ENCODE results near the gene STEAP3. TPM values are rescaled to one million over a fixed set of nuclear protein-coding genes. Genes with fewer than 3 reads are reported as not detected.
A peak's percentile ranks its signal among the peaks of the same experiment; 100 is the strongest.

The STEAP3 gene
- 11.8 TPM for total RNA-seq
- long read RNA-seq, transcript STEAP3-202 (5 exons, 1,871 nt), result major isoform, 9 of 21 reads
- long read RNA-seq, partial matches to known transcripts, result 10 of 21 reads
- long read RNA-seq, other reads (novel, unspliced or antisense), result 0 of 21 reads

GRCh38 chr2:119223521-119224390, at the start of gene STEAP3:
TSS of gene STEAP3 (plus strand) at chr2:119223834. CDS start at chr2:119231013, 7,179 bp downstream.
- peak; percentile 87 for DNase-seq
- ATAC-seq, result peak; percentile 95
- intact Hi-C loops (cut with micrococcal nuclease), result no loop called here

- DNase-seq (peak; percentile 54), ATAC-seq (peak; percentile 48)
- intact Hi-C loops (cut with micrococcal nuclease), result no loop called here
These were observed 49.2 kb upstream of the STEAP3 start for GRCh38 chr2:119174216-119174992.

GRCh38 chr2:119174993-119175347, 48.7 kb upstream of the STEAP3 start:
- intact Hi-C loops (cut with micrococcal nuclease), result no loop called here
- ATAC-seq (no peak), DNase-seq (no peak)

- intact Hi-C loops (cut with micrococcal nuclease), result no loop called here
- ATAC-seq, result no peak
- DNase-seq, result no peak
These were observed 48.1 kb upstream of the STEAP3 start for GRCh38 chr2:119175517-119175916.

- ATAC-seq (no peak), DNase-seq (no peak)
- intact Hi-C loops (cut with micrococcal nuclease), result no loop called here
These were observed 46.3 kb upstream of the STEAP3 start for GRCh38 chr2:119177171-119177837.

GRCh38 chr2:119177838-119178190, 45.8 kb upstream of the STEAP3 start:
- no peak for DNase-seq
- intact Hi-C loops (cut with micrococcal nuclease), result no loop called here
- ATAC-seq, result no peak

- ATAC-seq (no peak), DNase-seq (no peak)
- intact Hi-C loops (cut with micrococcal nuclease), result no loop called here
These were observed 44.9 kb upstream of the STEAP3 start for GRCh38 chr2:119178776-119179175.

DNA sequence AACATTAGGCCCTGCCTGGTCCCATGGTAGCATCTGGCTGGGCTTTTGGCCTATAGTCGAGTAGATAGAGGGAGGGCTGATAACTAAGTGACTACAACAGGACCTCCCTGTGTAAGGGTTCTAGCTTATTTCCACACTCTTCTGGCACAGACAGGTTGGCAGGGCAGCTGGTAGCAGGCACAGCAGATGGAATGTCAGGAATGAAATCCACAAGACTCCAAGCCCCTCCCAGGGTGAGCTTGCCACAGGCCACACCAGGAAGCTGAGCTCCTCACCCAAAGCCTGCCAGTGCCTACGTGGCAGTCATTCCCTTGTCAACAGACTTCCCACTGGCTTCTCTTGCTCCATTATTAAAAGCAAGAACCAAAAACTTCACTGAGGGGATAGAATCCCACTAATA, 44.4 kb upstream of the STEAP3 start:
- ATAC-seq, result peak; percentile 74

DNA sequence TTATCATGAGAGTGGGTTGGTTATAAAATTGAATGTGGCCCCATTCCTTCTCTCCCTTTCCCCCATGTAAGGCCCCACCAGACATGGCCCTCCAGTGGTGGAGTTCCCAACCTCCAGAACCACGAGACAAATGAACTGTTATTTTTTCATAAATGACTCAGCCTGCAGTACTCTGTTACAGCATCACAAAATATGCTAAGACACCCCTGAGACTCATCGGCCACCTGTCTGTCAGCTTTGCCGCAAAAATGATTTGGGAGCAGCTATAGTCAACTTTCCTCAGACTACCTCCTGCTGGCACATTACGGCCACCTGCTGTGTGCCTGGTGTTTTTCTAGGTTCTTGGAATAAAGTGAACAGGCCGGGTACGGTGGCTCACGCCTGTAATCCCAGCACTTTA, 43.6 kb upstream of the STEAP3 start:
- no peak for ATAC-seq

More for the DNA sequence above, 44.4 kb upstream of the STEAP3 start:
- DNase-seq, result peak; percentile 46
- intact Hi-C loops (cut with micrococcal nuclease), result no loop called here

DNA sequence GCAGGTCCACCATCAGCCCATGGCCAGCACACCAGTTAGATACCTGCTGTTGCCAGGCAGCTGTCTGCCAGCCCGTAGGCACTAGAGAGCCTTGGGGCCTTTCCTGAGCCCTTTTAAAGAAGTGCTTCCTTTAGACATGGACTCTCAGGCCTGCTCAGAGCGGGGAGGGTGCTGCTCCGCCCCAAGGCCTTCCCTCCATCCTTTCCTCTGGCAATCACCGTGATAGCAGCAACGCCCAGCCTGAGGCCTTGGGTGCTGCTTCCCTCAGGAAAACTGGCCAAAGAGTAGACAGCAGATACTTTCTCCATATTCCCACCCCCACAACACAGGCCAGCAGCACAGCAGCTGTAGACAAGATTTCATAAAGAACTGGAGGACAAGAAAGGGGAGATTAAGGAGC, 42.7 kb upstream of the STEAP3 start:
- DNase-seq (no peak), ATAC-seq (no peak)
- intact Hi-C loops (cut with micrococcal nuclease), result no loop called here

More for the DNA sequence above, 43.6 kb upstream of the STEAP3 start:
- intact Hi-C loops (cut with micrococcal nuclease), result no loop called here
- DNase-seq, result no peak

GRCh38 chr2:119181391-119181790, 42.2 kb upstream of the STEAP3 start:
- no peak for ATAC-seq
- intact Hi-C loops (cut with micrococcal nuclease), result no loop called here
- no peak for DNase-seq

- DNase-seq, result no peak
- ATAC-seq, result no peak
- intact Hi-C loops (cut with micrococcal nuclease), result no loop called here
These were observed 41.7 kb upstream of the STEAP3 start for GRCh38 chr2:119181791-119182445.

DNA sequence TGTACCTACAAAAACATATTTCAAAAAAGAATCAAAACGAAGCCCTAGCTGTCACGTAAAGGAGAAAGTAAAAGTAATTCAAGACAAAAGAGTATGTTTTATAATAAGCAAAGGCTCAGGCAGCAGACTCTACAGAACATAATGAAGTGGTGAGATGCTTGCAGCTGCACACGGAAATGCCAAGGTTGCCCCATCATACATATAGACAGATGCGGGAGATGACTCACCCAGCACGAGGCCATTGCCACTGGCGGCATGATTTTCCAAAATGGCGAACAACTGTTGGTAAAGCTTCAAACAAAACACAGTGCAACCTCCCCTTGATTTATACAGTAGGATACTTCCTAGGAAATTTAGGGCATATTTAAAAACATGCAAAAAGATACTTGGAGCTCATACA, 39.1 kb upstream of the STEAP3 start:
- ATAC-seq, result no peak

GRCh38 chr2:119190321-119191111, 33.1 kb upstream of the STEAP3 start:
- no peak for DNase-seq
- no peak for ATAC-seq
- intact Hi-C loops (cut with micrococcal nuclease), result no loop called here

More for the DNA sequence above, 39.1 kb upstream of the STEAP3 start:
- DNase-seq, result no peak
- intact Hi-C loops (cut with micrococcal nuclease), result no loop called here

DNA sequence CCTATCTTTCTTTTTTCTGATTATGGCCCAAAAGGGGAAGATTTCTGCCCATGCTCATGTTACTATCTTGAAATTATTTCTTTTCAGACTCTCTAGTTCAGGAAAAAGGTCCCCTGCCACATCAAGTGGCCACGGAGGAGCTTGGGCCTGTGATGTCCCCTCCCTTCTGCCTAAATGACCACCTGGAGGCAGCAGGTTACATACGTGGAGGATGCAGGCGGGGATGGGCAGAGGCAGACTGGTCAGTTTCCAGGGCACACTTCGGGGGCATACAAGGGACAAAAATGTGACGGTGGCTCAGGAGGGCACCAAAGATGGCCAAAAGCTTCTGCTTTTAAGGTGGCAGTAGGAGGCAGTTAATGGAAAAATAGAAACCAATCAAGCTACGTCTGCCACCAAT, 30.7 kb upstream of the STEAP3 start:
- intact Hi-C loops (cut with micrococcal nuclease), result no loop called here
- no peak for DNase-seq
- ATAC-seq, result no peak

GRCh38 chr2:119195001-119195400, 28.6 kb upstream of the STEAP3 start:
- intact Hi-C loops (cut with micrococcal nuclease), result no loop called here
- DNase-seq (no peak), ATAC-seq (no peak)

DNA sequence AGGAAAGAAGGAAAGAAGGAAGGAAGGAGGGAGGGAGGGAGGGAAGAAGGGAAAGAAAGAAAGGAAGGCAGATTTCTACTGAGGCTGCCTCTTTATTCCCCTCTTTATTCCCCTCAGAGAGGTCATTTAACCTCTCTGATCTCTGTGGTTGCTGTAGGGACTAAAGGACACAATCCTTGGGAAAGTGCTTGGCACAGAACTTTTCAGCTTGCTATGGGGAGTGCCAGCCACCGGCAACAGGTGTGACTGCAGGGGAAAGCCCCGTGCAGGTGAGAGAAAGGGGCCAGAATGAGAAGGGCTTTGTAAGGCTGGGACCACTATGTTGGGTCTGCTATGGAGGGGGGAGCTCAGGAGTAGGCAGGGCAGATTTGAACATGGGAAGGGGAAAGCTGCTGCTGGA, 27.7 kb upstream of the STEAP3 start:
- DNase-seq (no peak), ATAC-seq (no peak)
- intact Hi-C loops (cut with micrococcal nuclease), result no loop called here

GRCh38 chr2:119196301-119197125, 27.1 kb upstream of the STEAP3 start:
- intact Hi-C loops (cut with micrococcal nuclease), result no loop called here
- no peak for DNase-seq
- ATAC-seq, result no peak

All from left ventricle myocardium superior (tissue), 1 donor.